Measurements from ENCODE around the gene HEPN1. TPM values are rescaled to one million over a fixed set of nuclear protein-coding genes. Genes with fewer than 3 reads are reported as not detected.

Gene HEPN1
- total RNA-seq, result not detected
- long read RNA-seq, result 0 reads

GRCh38 chr11:124918950-124919349 lies at the start of gene HEPN1:
TSS of gene HEPN1 (plus strand) at chr11:124919250.
- no peak for DNase-seq (ENCODE audit: low spot score)
- intact Hi-C loops (cut with DNase I), result no loop called here

DNA sequence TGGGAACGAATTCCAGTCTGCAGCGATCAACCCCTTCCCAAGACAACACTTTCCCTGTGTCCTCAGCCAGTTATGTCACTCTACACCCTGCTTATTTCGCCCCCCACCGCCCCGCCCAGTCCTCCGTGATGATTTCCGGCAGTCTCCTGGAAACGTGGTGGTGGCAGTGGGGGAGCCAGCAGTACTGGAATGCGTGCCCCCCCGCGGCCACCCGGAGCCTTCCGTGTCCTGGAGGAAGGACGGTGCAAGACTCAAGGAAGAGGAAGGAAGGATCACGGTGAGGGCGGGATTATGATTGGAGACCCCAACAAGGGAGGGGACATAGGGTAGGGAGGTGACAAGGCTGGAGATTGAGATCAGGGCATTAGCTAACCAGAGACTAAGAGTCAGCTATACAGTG lies 49.7 kb upstream of the HEPN1 start:
- intact Hi-C loops (cut with DNase I), result no loop called here
- DNase-seq (ENCODE audit: low spot score), result no peak

- no peak for DNase-seq (ENCODE audit: low spot score)
- intact Hi-C loops (cut with DNase I), result no loop called here
Observed at GRCh38 chr11:124869856-124870387, 49.1 kb upstream of the HEPN1 start.

DNA sequence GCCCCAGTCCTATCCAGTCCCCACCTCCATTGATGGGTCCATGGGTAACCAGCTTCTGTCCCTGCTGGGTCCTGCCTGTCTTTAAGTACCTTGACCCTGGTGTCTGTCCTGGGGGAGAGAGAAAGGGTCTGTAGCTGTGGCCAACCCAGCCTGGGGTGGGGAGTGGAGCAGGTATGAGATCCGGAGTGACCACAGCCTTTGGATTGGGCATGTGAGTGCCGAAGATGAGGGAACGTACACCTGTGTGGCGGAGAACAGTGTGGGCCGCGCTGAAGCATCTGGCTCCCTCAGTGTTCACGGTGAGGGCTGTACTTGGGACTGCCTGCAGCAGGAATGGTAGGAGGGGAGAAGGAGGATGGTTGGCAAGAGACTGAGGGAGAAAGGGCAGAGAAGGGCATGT lies 48.6 kb upstream of the HEPN1 start:
- intact Hi-C loops (cut with DNase I), result no loop called here
- no peak for DNase-seq (ENCODE audit: low spot score)

DNA sequence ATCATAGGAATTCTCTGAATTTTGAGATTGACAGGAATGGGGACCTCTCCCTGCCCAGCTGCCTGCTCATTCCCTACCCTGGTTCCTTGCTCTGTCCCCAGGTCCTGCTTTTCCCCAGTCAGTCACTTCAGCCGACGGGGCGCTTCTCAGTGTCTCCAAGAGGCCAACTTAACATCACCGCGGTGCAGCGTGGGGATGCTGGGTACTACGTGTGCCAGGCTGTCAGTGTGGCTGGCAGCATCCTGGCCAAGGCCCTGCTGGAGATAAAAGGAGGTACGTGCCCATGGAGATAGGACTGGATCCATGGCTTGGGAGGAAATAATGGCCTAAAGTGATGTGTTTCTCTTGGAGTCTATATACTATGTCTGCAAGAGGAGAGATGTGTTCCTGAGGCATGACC lies 46.8 kb upstream of the HEPN1 start:
- no peak for DNase-seq (ENCODE audit: low spot score)
- intact Hi-C loops (cut with DNase I), result no loop called here

- DNase-seq (ENCODE audit: low spot score), result no peak
- intact Hi-C loops (cut with DNase I), result no loop called here
Observed at GRCh38 chr11:124872741-124873140, 46.3 kb upstream of the HEPN1 start.

- DNase-seq (ENCODE audit: low spot score), result no peak
- intact Hi-C loops (cut with DNase I), result no loop called here
Observed at GRCh38 chr11:124873951-124874350, 45.1 kb upstream of the HEPN1 start.

DNA sequence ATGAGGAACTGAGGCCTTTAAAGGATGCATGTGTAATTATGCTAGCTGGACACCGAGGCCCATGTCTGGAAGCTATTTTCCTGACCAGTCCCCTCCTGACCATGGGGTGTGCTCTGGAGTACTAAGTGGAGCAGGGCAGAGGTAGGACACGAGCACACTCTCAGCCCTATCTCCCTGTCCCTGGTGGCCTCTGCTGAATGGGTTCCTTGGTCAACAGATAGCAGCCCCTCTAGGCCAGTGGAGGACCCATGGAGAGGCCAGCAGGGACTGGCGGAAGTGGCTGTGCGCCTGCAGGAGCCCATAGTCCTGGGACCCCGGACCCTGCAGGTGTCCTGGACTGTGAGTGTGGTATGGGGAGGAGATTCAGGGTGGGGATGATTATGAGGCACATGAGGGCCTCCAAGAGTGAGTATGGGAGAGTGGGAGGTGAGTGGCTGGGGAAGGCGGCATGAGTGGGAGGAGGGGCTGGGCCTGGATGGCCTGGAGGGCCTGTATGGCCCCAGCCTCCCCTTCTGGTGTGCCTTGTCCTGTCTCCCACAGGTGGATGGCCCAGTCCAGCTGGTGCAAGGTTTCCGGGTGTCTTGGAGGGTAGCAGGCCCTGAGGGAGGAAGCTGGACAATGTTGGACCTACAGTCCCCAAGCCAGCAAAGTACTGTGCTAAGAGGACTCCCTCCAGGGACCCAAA lies 44.3 kb upstream of the HEPN1 start:
- intact Hi-C loops (cut with DNase I), result loop anchor here (5.0 kb wide), 1 partner anchor 78 kb away; the partner anchor contains the start of gene CCDC15
- DNase-seq (ENCODE audit: low spot score), result no peak

GRCh38 chr11:124875401-124875800 lies 43.6 kb upstream of the HEPN1 start:
- intact Hi-C loops (cut with DNase I), result loop anchor here (5.0 kb wide), 1 partner anchor 77 kb away; the partner anchor contains the start of gene CCDC15
- DNase-seq (ENCODE audit: low spot score), result no peak

DNA sequence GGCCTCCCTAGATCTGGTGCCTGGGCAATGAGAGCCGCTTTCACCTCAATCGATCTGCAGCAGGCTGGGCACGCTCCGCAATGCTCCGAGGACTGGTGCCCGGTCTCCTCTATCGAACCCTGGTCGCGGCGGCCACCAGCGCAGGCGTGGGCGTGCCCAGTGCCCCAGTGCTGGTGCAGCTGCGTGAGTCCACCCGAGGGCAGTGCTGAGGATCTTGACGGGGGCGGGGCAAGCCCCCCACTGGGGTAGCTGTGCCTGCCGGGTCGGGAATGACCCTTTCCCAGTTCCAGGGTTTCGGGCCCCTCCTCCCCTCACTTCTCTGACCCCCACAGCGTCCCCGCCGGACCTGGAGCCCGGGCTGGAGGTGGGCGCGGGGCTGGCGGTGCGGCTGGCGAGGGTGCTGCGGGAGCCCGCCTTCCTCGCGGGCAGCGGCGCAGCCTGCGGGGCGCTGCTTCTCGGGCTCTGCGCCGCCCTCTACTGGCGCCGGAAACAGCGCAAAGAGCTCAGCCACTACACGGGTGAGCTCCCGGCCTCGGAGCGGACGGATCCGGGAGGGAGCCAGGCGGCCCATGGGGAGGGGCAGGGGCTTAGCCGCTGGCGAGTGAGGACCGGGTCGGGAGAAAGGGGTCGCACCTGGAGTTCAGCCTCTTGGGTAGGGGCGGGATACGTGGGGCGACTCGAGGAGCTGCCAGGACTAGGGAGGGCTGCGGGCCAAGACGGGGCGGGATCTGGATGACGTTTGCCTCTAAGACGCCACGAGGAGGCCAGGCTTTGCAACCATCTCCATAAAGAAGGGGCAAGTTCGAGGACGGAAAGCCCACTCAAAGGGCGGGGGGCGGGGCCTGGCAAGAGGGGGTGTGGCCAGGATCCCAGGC lies 42.9 kb upstream of the HEPN1 start:
- intact Hi-C loops (cut with DNase I), result loop anchor here (5.0 kb wide), 1 partner anchor 76 kb away; the partner anchor contains the start of gene CCDC15
- DNase-seq (ENCODE audit: low spot score), result peak; percentile 91

- no peak for DNase-seq (ENCODE audit: low spot score)
- intact Hi-C loops (cut with DNase I), result loop anchor here (5.0 kb wide), 1 partner anchor 75 kb away; the partner anchor contains the start of gene CCDC15
Observed at GRCh38 chr11:124876818-124877630, 42.0 kb upstream of the HEPN1 start.

GRCh38 chr11:124877631-124877909 lies 41.5 kb upstream of the HEPN1 start:
- intact Hi-C loops (cut with DNase I), result loop anchor here (5.0 kb wide), 1 partner anchor 75 kb away; the partner anchor contains the start of gene CCDC15
- DNase-seq (ENCODE audit: low spot score), result no peak

DNA sequence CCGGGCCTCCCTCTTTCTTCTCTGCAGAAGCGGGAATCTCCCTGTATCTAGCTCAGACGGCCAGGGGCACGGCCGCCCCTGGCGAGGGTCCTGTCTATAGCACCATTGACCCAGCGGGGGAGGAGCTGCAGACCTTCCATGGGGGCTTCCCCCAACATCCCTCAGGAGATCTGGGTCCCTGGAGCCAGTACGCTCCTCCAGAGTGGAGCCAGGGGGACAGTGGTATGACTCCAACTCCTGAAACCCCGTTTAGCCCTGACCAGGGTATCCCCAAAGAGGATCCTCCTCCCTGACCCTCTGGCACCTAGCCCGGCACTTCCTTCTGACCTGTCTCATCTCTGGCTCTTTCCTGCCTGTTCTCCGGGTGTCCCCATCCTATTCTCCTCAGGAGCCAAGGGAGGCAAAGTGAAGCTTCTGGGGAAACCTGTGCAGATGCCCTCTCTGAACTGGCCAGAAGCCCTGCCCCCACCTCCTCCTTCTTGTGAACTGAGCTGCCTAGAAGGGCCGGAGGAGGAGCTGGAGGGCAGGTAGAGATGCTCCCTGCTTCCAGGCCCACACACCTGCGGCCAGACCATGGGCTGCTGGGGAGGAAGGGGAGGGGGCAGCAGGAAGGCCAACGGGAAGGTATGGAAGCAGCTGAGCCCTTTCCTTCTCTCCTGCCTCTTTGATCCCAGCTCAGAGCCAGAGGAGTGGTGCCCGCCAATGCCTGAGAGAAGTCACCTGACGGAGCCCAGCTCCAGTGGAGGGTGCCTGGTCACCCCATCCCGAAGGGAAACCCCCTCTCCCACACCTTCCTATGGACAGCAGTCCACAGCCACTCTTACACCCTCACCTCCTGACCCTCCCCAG lies 40.9 kb upstream of the HEPN1 start:
- peak; percentile 69 for DNase-seq (ENCODE audit: low spot score)
- intact Hi-C loops (cut with DNase I), result loop anchor here (5.0 kb wide), 1 partner anchor 74 kb away; the partner anchor contains the start of gene CCDC15

DNA sequence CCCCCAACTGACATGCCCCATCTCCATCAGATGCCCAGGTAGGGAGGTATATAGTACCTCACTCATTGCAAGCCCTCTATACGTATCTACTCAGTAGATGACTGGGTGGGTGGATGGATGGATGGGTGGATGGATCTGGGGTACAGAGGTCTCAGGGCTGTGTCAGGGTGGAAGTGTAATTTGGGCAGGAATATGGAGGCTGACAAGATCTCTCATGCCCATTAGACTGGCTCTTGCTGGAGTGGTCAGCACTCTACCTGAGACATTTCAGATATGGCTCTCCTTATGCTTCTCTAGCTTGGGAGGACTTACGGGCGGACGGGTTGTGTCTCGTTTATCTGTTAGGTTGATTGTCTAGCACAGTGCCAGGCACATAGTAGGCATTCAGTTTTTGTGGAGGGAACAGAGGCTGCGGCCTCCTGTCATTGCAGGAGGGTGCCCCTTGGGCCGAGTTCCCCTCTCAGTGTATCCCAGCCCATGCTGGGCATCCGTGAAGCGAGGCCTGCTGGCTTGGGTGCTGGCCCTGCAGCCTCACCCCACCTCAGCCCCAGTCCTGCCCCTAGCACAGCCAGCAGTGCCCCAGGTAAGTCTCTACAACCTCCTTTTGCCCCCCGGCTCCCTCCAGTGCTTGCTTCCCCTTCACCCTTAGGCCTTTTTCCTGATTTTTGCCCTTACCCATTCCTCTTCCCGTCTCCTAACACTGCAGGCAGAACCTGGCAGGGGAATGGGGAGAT lies 40.1 kb upstream of the HEPN1 start:
- intact Hi-C loops (cut with DNase I), result loop anchor here (5.0 kb wide), 1 partner anchor 73 kb away; the partner anchor contains the start of gene CCDC15
- DNase-seq (ENCODE audit: low spot score), result no peak

DNA sequence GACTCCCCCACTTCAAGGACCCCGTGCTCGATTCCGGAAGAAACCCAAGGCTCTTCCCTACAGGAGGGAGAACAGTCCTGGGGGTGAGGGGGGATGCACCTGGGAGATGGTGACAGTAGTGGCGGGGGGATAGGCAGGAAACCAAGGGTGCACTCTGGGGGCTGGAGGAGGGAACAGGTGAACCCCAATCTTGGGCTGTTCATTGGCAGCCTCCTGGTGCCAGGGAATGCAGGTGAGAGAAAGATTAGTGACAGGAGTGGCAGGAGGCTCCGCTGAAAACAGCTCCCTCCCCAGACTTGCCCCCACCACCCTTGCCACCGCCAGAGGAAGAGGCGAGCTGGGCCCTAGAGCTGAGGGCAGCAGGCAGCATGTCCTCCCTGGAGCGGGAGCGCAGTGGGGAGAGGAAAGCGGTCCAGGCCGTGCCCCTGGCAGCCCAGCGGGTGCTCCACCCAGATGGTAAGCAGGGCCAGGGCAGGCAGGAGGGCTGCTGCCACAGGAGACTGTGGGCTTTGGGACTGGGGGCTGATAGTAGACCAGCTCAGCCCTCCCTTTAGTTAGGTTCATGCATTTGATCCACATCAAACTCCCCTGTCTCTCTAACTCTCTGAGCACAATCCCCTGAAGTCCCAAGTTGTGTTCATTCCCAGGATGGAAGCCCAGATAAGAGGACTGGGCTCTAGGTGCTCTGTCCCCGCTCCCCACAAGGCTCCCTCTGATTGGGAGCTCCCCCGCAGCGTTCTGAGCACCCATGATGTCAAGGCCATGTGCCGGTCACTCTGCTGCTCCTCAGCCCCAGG lies 39.4 kb upstream of the HEPN1 start:
- intact Hi-C loops (cut with DNase I), result loop anchor here (5.0 kb wide), 1 partner anchor 73 kb away; the partner anchor contains the start of gene CCDC15

DNA sequence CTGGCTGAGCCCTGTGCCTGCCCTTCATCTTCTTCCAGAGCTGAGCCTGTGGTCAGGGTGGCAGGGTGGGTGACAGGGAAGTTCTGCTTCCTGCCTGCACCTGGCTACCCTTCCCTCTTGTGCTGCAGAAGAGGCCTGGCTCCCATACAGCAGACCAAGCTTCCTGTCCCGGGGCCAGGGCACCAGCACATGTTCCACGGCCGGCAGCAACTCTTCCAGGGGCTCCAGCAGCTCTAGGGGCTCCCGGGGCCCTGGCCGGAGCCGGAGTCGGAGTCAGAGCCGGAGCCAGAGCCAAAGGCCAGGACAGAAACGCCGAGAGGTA lies 38.8 kb upstream of the HEPN1 start:
- intact Hi-C loops (cut with DNase I), result no loop called here
- DNase-seq (ENCODE audit: low spot score), result peak; percentile 70

More for the DNA sequence above, 39.4 kb upstream of the HEPN1 start:
- peak; percentile 72 for DNase-seq (ENCODE audit: low spot score)

DNA sequence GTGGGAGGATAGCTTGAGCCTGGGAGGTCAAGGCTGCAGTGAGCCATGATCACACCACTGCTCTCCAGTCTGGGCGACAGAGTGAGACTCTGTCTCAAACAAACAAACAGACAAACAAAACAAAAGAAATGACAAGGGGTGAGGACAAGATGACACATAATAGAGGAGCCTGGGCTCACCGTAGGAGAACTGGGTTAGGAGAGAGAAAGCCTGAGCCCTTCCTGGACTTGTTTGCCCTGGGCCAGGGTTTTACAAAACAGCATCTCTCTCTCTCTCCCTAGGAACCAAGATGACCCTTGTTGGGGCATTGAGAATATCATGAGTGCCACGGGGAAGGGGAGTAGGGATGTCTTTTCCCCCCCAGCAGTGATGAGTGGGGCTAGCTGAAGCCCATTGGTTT lies 38.1 kb upstream of the HEPN1 start:
- DNase-seq (ENCODE audit: low spot score), result no peak
- intact Hi-C loops (cut with DNase I), result no loop called here
